Body of pancreas (tissue), 4 donors: ENCODE measurements around the gene DSTN.

Experiments
- CTCF ChIP-seq, 7 experiments: fragments of 450-650 bp in 4 of 7; fragments of 200-600 bp in 3 of 7; sonication (generic) in 3 of 7; IDR thresholded peaks; one replicate each; pipeline ENCODE4 v1.5.1; 2016 to 2019; ENCODE audit warnings: antibody characterized with exemption in 7 of 7
- POLR2A ChIP-seq, 3 donors: fragments of 450-650 bp; IDR thresholded peaks; one replicate each; pipeline ENCODE4 v1.6.1; 2016; ENCODE audit warnings: antibody characterized with exemption in 3 of 3, mild to moderate bottlenecking in 2 of 3

GRCh38 chr20:17569616-17570346, at the start of gene DSTN:
- peak; percentile 97 to 98 (median 98) for TF ChIP-seq POLR2A (IDR thresholded peaks at IDR 0.05)
- peak in 1 of 7 experiments; percentile 2 for TF ChIP-seq CTCF (IDR thresholded peaks at IDR 0.05)
